GM23338 (cell line): ENCODE results near the gene RNF135.

Source experiments
- CREB1 ChIP-seq: fragments of 250-450 bp; sonication (Bioruptor Pico); IDR thresholded peaks from 2 replicates; pipeline ENCODE4 v1.5.0; 2020; ENCODE audit warnings: low read depth, mild to moderate bottlenecking, moderate library complexity
- EZH2 ChIP-seq: fragments of 200-600 bp; sonication (generic); IDR thresholded peaks from one replicate; pipeline ENCODE4 v1.8.0; 2017; ENCODE audit warnings: antibody characterized with exemption, mild to moderate bottlenecking, low read depth; ENCODE audit not compliant: unreplicated experiment
- EZH2phosphoT487 ChIP-seq: fragments of 200-600 bp; sonication (generic); IDR thresholded peaks from one replicate; pipeline ENCODE4 v1.8.1; 2018; ENCODE audit warnings: antibody characterized with exemption; ENCODE audit not compliant: unreplicated experiment
- POLR2AphosphoS5 ChIP-seq: IDR thresholded peaks from 2 replicates; pipeline ENCODE4 v1.6.1; 2016; ENCODE audit warnings: antibody characterized with exemption, low read depth
- STAT1 ChIP-seq: IDR thresholded peaks from one replicate; pipeline ENCODE4 v1.6.1; 2016; ENCODE audit warnings: antibody characterized with exemption; ENCODE audit not compliant: unreplicated experiment
- ZNF114 ChIP-seq: fragments of 250-450 bp; sonication (Bioruptor Pico); IDR thresholded peaks from 2 replicates; pipeline ENCODE4 v1.5.0; 2020; ENCODE audit warnings: mild to moderate bottlenecking, moderate library complexity
- ZNF331 ChIP-seq: fragments of 250-450 bp; sonication (Bioruptor Pico); IDR thresholded peaks from 2 replicates; pipeline ENCODE4 v1.5.0; 2020; ENCODE audit warnings: low read depth, mild to moderate bottlenecking, moderate library complexity
- TF ChIP-seq, protein P1 (sequence below), 2 experiments: fragments of 200-600 bp in 1 of 2; sonication (generic) in 1 of 2; conservative IDR thresholded peaks; 2 replicates each; pipeline versions ENCODE4 v1.5.1 to v1.6.1; 2016 to 2017; ENCODE audit warnings: antibody characterized with exemption in 2 of 2, low read depth in 2 of 2, mild to moderate bottlenecking in 2 of 2, moderate library complexity in 1 of 2
- TF ChIP-seq, protein P2 (sequence below): IDR thresholded peaks from one replicate; pipeline ENCODE4 v1.6.1; 2018; ENCODE audit warnings: antibody characterized with exemption; ENCODE audit not compliant: unreplicated experiment
- TF ChIP-seq, protein P3 (sequence below): IDR thresholded peaks from 2 replicates; pipeline ENCODE4 v1.6.1; 2016; ENCODE audit warnings: antibody characterized with exemption

DNA sequence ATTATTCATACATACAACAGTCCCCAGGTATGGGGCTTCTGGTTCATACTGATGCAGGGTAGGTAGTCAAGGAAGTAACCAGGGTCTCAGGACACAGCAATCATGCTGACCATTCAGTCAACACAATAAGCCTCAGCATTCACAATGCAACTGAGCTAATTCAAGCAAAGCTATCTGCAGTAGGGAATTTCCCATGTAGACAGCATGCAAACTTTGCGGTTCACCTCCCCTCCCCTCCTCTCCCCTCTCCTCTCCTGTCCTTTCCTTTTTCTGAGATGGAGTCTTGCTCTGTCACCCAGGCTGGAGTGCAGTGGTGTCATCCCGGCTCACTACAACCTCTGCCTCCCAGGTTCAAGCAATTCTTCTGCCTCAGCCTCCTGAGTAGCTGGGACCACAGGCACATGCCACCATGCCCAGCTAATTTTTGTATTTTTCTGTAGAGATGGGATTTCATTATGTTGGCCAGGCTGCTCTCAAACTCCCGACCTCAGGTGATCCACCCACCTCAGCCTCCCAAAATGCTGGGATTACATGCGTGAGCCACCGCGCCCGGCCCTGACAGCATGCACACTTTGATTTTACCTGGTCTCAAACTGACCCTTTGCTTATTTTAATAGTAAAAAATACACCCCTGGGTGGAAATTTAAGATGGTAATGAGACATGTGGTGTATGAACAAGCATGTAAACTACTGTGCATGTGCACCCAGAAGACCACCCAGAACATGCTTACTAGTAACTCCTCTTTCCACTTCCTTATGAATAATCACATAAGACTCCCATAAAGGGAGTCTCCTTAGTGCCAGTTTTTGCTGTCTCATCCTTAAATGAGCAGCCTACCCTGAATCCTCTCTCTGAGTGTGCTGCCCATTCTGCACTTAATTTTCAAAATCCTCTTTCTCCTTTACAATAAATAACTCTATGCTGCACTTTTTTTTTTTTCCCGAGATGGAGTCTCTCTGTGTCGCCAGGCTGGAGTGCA, 9.3 kb upstream of the RNF135 start:
- TF ChIP-seq EZH2 (no peak), EZH2phosphoT487 (no peak), POLR2AphosphoS5 (no peak), STAT1 (no peak), CREB1 (no peak), ZNF331 (CRISPR knock-in tag) (no peak), ZNF114 (CRISPR knock-in tag) (no peak)
- TF ChIP-seq, protein P1, sequence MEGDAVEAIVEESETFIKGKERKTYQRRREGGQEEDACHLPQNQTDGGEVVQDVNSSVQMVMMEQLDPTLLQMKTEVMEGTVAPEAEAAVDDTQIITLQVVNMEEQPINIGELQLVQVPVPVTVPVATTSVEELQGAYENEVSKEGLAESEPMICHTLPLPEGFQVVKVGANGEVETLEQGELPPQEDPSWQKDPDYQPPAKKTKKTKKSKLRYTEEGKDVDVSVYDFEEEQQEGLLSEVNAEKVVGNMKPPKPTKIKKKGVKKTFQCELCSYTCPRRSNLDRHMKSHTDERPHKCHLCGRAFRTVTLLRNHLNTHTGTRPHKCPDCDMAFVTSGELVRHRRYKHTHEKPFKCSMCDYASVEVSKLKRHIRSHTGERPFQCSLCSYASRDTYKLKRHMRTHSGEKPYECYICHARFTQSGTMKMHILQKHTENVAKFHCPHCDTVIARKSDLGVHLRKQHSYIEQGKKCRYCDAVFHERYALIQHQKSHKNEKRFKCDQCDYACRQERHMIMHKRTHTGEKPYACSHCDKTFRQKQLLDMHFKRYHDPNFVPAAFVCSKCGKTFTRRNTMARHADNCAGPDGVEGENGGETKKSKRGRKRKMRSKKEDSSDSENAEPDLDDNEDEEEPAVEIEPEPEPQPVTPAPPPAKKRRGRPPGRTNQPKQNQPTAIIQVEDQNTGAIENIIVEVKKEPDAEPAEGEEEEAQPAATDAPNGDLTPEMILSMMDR (conservative IDR thresholded peaks at IDR 0.05; ENCODE audit: low read depth in 2 of 2), result no peak
- TF ChIP-seq, protein P2, sequence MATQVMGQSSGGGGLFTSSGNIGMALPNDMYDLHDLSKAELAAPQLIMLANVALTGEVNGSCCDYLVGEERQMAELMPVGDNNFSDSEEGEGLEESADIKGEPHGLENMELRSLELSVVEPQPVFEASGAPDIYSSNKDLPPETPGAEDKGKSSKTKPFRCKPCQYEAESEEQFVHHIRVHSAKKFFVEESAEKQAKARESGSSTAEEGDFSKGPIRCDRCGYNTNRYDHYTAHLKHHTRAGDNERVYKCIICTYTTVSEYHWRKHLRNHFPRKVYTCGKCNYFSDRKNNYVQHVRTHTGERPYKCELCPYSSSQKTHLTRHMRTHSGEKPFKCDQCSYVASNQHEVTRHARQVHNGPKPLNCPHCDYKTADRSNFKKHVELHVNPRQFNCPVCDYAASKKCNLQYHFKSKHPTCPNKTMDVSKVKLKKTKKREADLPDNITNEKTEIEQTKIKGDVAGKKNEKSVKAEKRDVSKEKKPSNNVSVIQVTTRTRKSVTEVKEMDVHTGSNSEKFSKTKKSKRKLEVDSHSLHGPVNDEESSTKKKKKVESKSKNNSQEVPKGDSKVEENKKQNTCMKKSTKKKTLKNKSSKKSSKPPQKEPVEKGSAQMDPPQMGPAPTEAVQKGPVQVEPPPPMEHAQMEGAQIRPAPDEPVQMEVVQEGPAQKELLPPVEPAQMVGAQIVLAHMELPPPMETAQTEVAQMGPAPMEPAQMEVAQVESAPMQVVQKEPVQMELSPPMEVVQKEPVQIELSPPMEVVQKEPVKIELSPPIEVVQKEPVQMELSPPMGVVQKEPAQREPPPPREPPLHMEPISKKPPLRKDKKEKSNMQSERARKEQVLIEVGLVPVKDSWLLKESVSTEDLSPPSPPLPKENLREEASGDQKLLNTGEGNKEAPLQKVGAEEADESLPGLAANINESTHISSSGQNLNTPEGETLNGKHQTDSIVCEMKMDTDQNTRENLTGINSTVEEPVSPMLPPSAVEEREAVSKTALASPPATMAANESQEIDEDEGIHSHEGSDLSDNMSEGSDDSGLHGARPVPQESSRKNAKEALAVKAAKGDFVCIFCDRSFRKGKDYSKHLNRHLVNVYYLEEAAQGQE, result no peak
- TF ChIP-seq, protein P3, sequence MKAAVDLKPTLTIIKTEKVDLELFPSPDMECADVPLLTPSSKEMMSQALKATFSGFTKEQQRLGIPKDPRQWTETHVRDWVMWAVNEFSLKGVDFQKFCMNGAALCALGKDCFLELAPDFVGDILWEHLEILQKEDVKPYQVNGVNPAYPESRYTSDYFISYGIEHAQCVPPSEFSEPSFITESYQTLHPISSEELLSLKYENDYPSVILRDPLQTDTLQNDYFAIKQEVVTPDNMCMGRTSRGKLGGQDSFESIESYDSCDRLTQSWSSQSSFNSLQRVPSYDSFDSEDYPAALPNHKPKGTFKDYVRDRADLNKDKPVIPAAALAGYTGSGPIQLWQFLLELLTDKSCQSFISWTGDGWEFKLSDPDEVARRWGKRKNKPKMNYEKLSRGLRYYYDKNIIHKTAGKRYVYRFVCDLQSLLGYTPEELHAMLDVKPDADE, result no peak
